GM12891 (cell line): Measurements from ENCODE around the gene CFAP210.

Source experiments
- DNase-seq: peaks from one replicate; pipeline ENCODE4 v3.0.0; 2011; ENCODE audit warnings: low spot score; ENCODE audit not compliant: insufficient read length
- FAIRE-seq: peaks from 2 replicates; lab custom pipeline; 2011; peaks lifted over from hg19 to GRCh38; lab: Jason Lieb, UNC
- PAX5 ChIP-seq: IDR thresholded peaks from 2 replicates; pipeline ENCODE4 v1.6.1; 2011; ENCODE audit warnings: low read length, moderate library complexity, mild to moderate bottlenecking; ENCODE audit not compliant: insufficient read depth, severe bottlenecking
- POLR2A ChIP-seq: IDR thresholded peaks from 2 replicates; pipeline ENCODE4 v1.6.1; 2011; ENCODE audit warnings: low read depth, low read length, control low read depth
- POLR2AphosphoS5 ChIP-seq: IDR thresholded peaks from 2 replicates; pipeline ENCODE4 v1.6.1; 2011; ENCODE audit warnings: low read depth, low read length, control low read depth
- POU2F2 ChIP-seq: IDR thresholded peaks from 2 replicates; pipeline ENCODE4 v1.6.1; 2011; ENCODE audit warnings: low read depth, mild to moderate bottlenecking, control low read depth, low read length, moderate library complexity
- SPI1 ChIP-seq: IDR thresholded peaks from 2 replicates; pipeline ENCODE4 v1.6.1; 2011; ENCODE audit warnings: low read depth, low read length, control low read depth
- TAF1 ChIP-seq: IDR thresholded peaks from 2 replicates; pipeline ENCODE4 v1.6.1; 2011; ENCODE audit warnings: low read depth, low read length, control low read depth

The CFAP210 gene

GRCh38 chr2:169673921-169674320 is 20.3 kb downstream of the CFAP210 start:
- FAIRE-seq, result no peak
- no peak for TF ChIP-seq POLR2A
- TF ChIP-seq POU2F2, result no peak
- no peak for TF ChIP-seq SPI1
- TF ChIP-seq TAF1, result no peak
- TF ChIP-seq PAX5, result no peak
- no peak for TF ChIP-seq POLR2AphosphoS5
- DNase-seq, result no peak

GRCh38 chr2:169673106-169673505 is 21.1 kb downstream of the CFAP210 start:
- DNase-seq, result no peak
- no peak for FAIRE-seq
- TF ChIP-seq POLR2AphosphoS5 (no peak), TAF1 (no peak), PAX5 (no peak), POU2F2 (no peak), SPI1 (no peak), POLR2A (no peak)

- TF ChIP-seq TAF1, result no peak
- TF ChIP-seq POU2F2, result no peak
- TF ChIP-seq SPI1, result no peak
- no peak for TF ChIP-seq POLR2A
- TF ChIP-seq PAX5, result no peak
- no peak for TF ChIP-seq POLR2AphosphoS5
- FAIRE-seq (no peak), DNase-seq (no peak)
Observed at GRCh38 chr2:169672406-169672805, 21.8 kb downstream of the CFAP210 start.

- FAIRE-seq, result no peak
Observed at GRCh38 chr2:169670937-169671336, 23.3 kb downstream of the CFAP210 start.

GRCh38 chr2:169670215-169670651 is 24.0 kb downstream of the CFAP210 start:
- FAIRE-seq, result no peak
- no peak for TF ChIP-seq POLR2AphosphoS5
- no peak for TF ChIP-seq PAX5
- TF ChIP-seq POU2F2, result no peak
- no peak for TF ChIP-seq POLR2A
- no peak for TF ChIP-seq SPI1
- DNase-seq, result no peak

More at GRCh38 chr2:169670937-169671336, 23.3 kb downstream of the CFAP210 start:
- DNase-seq, result no peak
- TF ChIP-seq TAF1, result no peak
- no peak for TF ChIP-seq POU2F2
- TF ChIP-seq PAX5, result no peak
- no peak for TF ChIP-seq POLR2A
- TF ChIP-seq POLR2AphosphoS5, result no peak
- TF ChIP-seq SPI1, result no peak

- FAIRE-seq (no peak), DNase-seq (no peak)
- TF ChIP-seq POLR2A, result no peak
- no peak for TF ChIP-seq POLR2AphosphoS5
- no peak for TF ChIP-seq SPI1
- no peak for TF ChIP-seq PAX5
- no peak for TF ChIP-seq POU2F2
- no peak for TF ChIP-seq TAF1
Observed at GRCh38 chr2:169667583-169667982, 26.6 kb downstream of the CFAP210 start.

GRCh38 chr2:169664978-169665930 is 29.0 kb downstream of the CFAP210 start:
- no peak for FAIRE-seq
- DNase-seq, result no peak
- TF ChIP-seq PAX5, result no peak
- TF ChIP-seq SPI1, result peak; percentile 27; the same call in 1 of the 2 replicates

- FAIRE-seq (no peak), DNase-seq (no peak)
- TF ChIP-seq POLR2AphosphoS5 (no peak), PAX5 (no peak), POU2F2 (no peak), SPI1 (no peak), TAF1 (no peak), POLR2A (no peak)
Observed at GRCh38 chr2:169664600-169664977, 29.6 kb downstream of the CFAP210 start.

GRCh38 chr2:169663247-169663646 is 31.0 kb downstream of the CFAP210 start:
- DNase-seq (no peak), FAIRE-seq (no peak)
- no peak for TF ChIP-seq POLR2A
- TF ChIP-seq SPI1, result no peak
- no peak for TF ChIP-seq POU2F2
- no peak for TF ChIP-seq POLR2AphosphoS5
- no peak for TF ChIP-seq TAF1
- TF ChIP-seq PAX5, result no peak

GRCh38 chr2:169662744-169663143 is 31.5 kb downstream of the CFAP210 start:
- TF ChIP-seq POU2F2, result no peak
- TF ChIP-seq SPI1, result no peak
- no peak for TF ChIP-seq POLR2AphosphoS5
- TF ChIP-seq PAX5, result no peak
- TF ChIP-seq POLR2A, result no peak
- TF ChIP-seq TAF1, result no peak
- no peak for DNase-seq
- FAIRE-seq, result no peak
